Gastrocnemius medialis (tissue), 4 donors: ENCODE results near the gene CACNB4.

ENCODE experiments used
- POLR2A ChIP-seq, 2 donors: fragments of 450-650 bp; IDR thresholded peaks; one replicate each; pipeline ENCODE4 v1.6.1; 2017; ENCODE audit warnings: antibody characterized with exemption in 2 of 2, mild to moderate bottlenecking in 2 of 2, moderate library complexity in 2 of 2
- TF ChIP-seq, protein P1 (sequence below), 5 experiments: fragments of 450-650 bp in 3 of 5; fragments of 200-600 bp in 2 of 5; sonication (generic) in 2 of 5; IDR thresholded peaks in 4 of 5; conservative IDR thresholded peaks in 1 of 5; 1 replicate in 4 of 5; 2 replicates in 1 of 5; pipeline ENCODE4 v1.5.1; 2016 to 2019; ENCODE audit warnings: antibody characterized with exemption in 5 of 5, mild to moderate bottlenecking in 3 of 5, moderate library complexity in 3 of 5

DNA sequence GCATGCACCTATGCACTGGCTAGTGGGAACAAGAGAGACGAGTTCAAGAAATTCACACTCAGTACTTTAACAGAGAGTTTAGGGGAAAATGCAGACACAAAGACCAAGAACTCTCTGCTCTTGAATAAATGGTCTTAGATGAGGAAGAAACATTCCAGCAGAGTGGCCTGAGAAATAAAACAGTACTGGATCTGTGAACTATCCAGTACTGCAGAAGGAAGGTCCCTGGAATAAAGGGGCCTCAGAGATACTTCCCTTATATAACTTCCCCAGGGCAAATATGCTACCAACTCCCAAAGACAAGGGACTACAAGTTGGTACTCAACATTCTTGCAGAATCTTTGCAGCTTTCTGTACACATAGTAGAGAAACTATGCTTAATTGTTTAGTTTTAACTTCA is 199.7 kb downstream of the CACNB4 start:
- TF ChIP-seq, protein P1, sequence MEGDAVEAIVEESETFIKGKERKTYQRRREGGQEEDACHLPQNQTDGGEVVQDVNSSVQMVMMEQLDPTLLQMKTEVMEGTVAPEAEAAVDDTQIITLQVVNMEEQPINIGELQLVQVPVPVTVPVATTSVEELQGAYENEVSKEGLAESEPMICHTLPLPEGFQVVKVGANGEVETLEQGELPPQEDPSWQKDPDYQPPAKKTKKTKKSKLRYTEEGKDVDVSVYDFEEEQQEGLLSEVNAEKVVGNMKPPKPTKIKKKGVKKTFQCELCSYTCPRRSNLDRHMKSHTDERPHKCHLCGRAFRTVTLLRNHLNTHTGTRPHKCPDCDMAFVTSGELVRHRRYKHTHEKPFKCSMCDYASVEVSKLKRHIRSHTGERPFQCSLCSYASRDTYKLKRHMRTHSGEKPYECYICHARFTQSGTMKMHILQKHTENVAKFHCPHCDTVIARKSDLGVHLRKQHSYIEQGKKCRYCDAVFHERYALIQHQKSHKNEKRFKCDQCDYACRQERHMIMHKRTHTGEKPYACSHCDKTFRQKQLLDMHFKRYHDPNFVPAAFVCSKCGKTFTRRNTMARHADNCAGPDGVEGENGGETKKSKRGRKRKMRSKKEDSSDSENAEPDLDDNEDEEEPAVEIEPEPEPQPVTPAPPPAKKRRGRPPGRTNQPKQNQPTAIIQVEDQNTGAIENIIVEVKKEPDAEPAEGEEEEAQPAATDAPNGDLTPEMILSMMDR (IDR thresholded peaks at IDR 0.05 in 4 of 5, conservative IDR thresholded peaks at IDR 0.05 in 1 of 5): no peak
- no peak for TF ChIP-seq POLR2A (IDR thresholded peaks at IDR 0.05)
